Body of pancreas (tissue), 4 donors: ENCODE data around the gene SMIM1.

Experiments used
- CTCF ChIP-seq, 7 experiments: fragments of 450-650 bp in 4 of 7; fragments of 200-600 bp in 3 of 7; sonication (generic) in 3 of 7; IDR thresholded peaks; one replicate each; pipeline ENCODE4 v1.5.1; 2016 to 2019; ENCODE audit warnings: antibody characterized with exemption in 7 of 7
- POLR2A ChIP-seq, 3 donors: fragments of 450-650 bp; IDR thresholded peaks; one replicate each; pipeline ENCODE4 v1.6.1; 2016; ENCODE audit warnings: antibody characterized with exemption in 3 of 3, mild to moderate bottlenecking in 2 of 3

GRCh38 chr1:3814065-3814464 lies 41.5 kb downstream of the SMIM1 start:
- no peak for TF ChIP-seq CTCF (IDR thresholded peaks at IDR 0.05)
- TF ChIP-seq POLR2A (IDR thresholded peaks at IDR 0.05), result no peak
